SK-N-SH (cell line): ENCODE results near the gene DLG2.

ENCODE experiments used
- ELF1 ChIP-seq: IDR thresholded peaks from 2 replicates; pipeline ENCODE4 v1.4.0; 2012
- FOSL2 ChIP-seq: IDR thresholded peaks from 2 replicates; pipeline ENCODE4 v1.4.0; 2012; ENCODE audit warnings: low read depth, mild to moderate bottlenecking, moderate library complexity, borderline replicate concordance
- MXI1 ChIP-seq: IDR thresholded peaks from 2 replicates; pipeline ENCODE4 v1.6.1; 2012; ENCODE audit warnings: mild to moderate bottlenecking, low read depth, low read length, improper control_type of control experiment
- NFIC ChIP-seq: IDR thresholded peaks from 2 replicates; pipeline ENCODE4 v1.4.0; 2012; ENCODE audit warnings: borderline replicate concordance
- POLR2AphosphoS5 ChIP-seq: IDR thresholded peaks from 2 replicates; pipeline ENCODE4 v1.6.1; 2012; ENCODE audit warnings: low read depth, low read length
- RAD21 ChIP-seq: IDR thresholded peaks from 2 replicates; pipeline ENCODE4 v1.6.1; 2012; ENCODE audit warnings: mild to moderate bottlenecking, low read length
- TF ChIP-seq, protein P1 (sequence below): fragments of 200-600 bp; sonication (generic); IDR thresholded peaks from 2 replicates; pipeline ENCODE4 v1.6.1; 2017; ENCODE audit warnings: antibody characterized with exemption, mild to moderate bottlenecking, moderate library complexity
- TF ChIP-seq, protein P2 (sequence below): IDR thresholded peaks from 2 replicates; pipeline ENCODE4 v1.4.0; 2012; ENCODE audit warnings: low read depth

DNA sequence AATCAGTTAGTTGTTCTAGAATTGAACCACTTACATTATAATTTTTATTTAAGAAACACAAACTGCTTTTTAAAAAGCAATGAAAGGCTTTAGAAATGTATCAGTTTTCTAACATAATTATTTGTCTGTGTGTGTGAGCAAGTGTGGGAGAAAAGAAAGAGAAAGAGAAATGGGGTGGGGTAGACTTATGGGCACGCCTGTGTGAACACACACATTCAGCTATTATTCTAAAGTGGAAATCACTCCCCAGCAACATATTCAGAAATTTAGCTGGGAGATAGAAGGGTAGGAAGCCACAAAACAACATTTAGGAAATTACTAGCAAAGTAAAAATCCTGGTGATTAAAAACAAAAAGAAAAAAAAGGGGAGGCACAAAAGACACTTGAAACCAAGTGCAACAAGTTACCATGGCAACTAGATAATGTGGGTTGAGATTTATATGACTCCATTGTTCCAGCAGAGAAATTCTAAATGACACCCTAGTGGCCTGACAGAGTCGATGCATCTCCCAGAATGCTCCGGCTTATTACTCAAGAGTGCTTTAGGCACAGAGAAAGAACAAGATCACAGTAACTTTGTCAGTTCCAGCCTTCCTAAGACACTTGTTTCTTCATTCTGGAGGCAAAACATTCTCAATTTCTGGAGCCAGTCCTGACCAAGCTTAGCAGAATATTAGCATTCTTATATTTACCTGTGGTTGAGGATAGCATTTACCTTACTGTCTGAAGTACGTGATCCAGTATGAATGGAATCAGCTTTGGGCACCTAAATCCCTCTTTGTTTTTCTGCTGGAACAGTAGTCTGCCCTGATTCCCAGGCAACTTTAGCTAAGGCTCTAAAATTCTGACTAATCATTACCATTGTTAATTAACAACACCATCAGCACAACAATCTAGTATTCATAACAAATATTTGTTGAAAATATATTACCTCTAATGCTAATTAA lies 444.4 kb downstream of the DLG2 start:
- TF ChIP-seq RAD21 = no peak
- TF ChIP-seq POLR2AphosphoS5 = no peak
- no peak for TF ChIP-seq NFIC
- no peak for TF ChIP-seq MXI1
- no peak for TF ChIP-seq ELF1
- TF ChIP-seq, protein P1, sequence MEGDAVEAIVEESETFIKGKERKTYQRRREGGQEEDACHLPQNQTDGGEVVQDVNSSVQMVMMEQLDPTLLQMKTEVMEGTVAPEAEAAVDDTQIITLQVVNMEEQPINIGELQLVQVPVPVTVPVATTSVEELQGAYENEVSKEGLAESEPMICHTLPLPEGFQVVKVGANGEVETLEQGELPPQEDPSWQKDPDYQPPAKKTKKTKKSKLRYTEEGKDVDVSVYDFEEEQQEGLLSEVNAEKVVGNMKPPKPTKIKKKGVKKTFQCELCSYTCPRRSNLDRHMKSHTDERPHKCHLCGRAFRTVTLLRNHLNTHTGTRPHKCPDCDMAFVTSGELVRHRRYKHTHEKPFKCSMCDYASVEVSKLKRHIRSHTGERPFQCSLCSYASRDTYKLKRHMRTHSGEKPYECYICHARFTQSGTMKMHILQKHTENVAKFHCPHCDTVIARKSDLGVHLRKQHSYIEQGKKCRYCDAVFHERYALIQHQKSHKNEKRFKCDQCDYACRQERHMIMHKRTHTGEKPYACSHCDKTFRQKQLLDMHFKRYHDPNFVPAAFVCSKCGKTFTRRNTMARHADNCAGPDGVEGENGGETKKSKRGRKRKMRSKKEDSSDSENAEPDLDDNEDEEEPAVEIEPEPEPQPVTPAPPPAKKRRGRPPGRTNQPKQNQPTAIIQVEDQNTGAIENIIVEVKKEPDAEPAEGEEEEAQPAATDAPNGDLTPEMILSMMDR = peak; percentile 50
- TF ChIP-seq, protein P2, sequence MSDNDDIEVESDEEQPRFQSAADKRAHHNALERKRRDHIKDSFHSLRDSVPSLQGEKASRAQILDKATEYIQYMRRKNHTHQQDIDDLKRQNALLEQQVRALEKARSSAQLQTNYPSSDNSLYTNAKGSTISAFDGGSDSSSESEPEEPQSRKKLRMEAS = no peak
- TF ChIP-seq FOSL2 = no peak
